Sigmoid colon (tissue), 3 donors: ENCODE data around the gene PPCDC.

Experiments
- CTCF ChIP-seq, 4 experiments: fragments of 450-650 bp in 3 of 4; fragments of 200-600 bp in 1 of 4; IDR thresholded peaks; one replicate each; pipeline ENCODE4 v1.5.1; 2016 to 2019; ENCODE audit warnings: antibody characterized with exemption in 4 of 4, mild to moderate bottlenecking in 3 of 4, moderate library complexity in 2 of 4
- POLR2A ChIP-seq, 2 donors: fragments of 450-650 bp; IDR thresholded peaks; one replicate each; pipeline ENCODE4 v1.6.1; 2016; ENCODE audit warnings: antibody characterized with exemption in 2 of 2, mild to moderate bottlenecking in 2 of 2, moderate library complexity in 2 of 2

GRCh38 chr15:75008629-75009326 is 14.6 kb upstream of the PPCDC start:
- no peak for TF ChIP-seq CTCF (IDR thresholded peaks at IDR 0.05)
- no peak for TF ChIP-seq POLR2A (IDR thresholded peaks at IDR 0.05)
